GM13976 (cell line): Measurements from ENCODE around the gene TMTC4.

Source experiments
- DNase-seq: peaks from one replicate; pipeline ENCODE4 v3.0.0; 2012; ENCODE audit warnings: low spot score
- in situ Hi-C: fragments of 300-500 bp; cut with MboI; formaldehyde crosslinking; loops from one replicate; pipeline ENCODE4 v1.12.0; 2022; ENCODE audit warnings: low sequenced_read_pairs, mixed read lengths, inconsistent platforms; ENCODE audit not compliant: unreplicated experiment
- TF ChIP-seq, protein P1 (sequence below): IDR thresholded peaks from 2 replicates; pipeline ENCODE4 v1.5.1; 2012; ENCODE audit warnings: borderline replicate concordance, mild to moderate bottlenecking; ENCODE audit not compliant: insufficient read depth; ENCODE audit errors: extremely low read depth, missing control alignments, control extremely low read depth

TMTC4 gene

GRCh38 chr13:100636004-100636403, 38.6 kb downstream of the TMTC4 start:
- no peak for DNase-seq

DNA sequence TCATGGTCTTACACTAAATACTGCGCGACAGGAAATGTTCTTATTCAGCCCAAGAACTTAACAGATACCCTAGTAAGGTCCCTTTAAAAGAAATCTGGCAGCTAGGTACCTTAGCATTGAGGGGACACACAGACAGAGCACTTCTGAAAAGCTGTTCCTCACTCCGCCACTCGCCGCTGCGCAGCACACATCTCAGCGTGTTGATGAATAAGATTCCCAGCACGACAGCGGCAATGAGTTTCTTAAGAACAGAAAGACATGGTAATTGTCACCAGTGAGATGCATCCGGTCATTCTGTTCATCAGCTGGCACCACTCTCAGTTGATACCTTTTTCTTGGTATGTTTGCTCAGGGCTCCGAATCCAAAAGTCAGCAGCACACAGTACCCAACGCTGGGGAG, 39.9 kb downstream of the TMTC4 start:
- in situ Hi-C loops, result no loop called here
- TF ChIP-seq, protein P1, sequence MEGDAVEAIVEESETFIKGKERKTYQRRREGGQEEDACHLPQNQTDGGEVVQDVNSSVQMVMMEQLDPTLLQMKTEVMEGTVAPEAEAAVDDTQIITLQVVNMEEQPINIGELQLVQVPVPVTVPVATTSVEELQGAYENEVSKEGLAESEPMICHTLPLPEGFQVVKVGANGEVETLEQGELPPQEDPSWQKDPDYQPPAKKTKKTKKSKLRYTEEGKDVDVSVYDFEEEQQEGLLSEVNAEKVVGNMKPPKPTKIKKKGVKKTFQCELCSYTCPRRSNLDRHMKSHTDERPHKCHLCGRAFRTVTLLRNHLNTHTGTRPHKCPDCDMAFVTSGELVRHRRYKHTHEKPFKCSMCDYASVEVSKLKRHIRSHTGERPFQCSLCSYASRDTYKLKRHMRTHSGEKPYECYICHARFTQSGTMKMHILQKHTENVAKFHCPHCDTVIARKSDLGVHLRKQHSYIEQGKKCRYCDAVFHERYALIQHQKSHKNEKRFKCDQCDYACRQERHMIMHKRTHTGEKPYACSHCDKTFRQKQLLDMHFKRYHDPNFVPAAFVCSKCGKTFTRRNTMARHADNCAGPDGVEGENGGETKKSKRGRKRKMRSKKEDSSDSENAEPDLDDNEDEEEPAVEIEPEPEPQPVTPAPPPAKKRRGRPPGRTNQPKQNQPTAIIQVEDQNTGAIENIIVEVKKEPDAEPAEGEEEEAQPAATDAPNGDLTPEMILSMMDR, result no peak
- no peak for DNase-seq

More at GRCh38 chr13:100636004-100636403, 38.6 kb downstream of the TMTC4 start:
- in situ Hi-C loops, result no loop called here
- TF ChIP-seq, protein P1, result no peak

- DNase-seq, result no peak
- in situ Hi-C loops, result no loop called here
- TF ChIP-seq, protein P1, result no peak
Measured at GRCh38 chr13:100633461-100633860, 41.1 kb downstream of the TMTC4 start.

DNA sequence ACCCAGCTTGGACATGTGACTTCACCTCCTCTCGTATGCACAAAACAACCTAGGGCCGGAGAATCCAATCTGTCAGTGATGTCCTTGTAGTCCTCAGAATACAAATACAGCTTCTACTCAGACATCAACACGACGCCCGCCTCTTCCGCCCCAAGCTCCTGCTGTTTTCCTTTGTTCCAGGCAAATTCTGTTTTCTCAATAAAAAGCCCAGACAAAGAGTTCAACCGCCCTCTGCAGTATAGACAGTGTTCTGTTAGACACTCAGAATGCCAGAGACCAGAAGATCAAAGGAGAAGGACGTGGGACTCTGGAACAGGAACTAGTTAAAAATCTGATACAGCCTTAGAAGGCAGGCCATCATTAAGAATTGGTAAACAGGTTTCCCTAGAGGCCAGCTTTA, 44.0 kb downstream of the TMTC4 start:
- in situ Hi-C loops, result no loop called here
- no peak for DNase-seq
- TF ChIP-seq, protein P1, result no peak

DNA sequence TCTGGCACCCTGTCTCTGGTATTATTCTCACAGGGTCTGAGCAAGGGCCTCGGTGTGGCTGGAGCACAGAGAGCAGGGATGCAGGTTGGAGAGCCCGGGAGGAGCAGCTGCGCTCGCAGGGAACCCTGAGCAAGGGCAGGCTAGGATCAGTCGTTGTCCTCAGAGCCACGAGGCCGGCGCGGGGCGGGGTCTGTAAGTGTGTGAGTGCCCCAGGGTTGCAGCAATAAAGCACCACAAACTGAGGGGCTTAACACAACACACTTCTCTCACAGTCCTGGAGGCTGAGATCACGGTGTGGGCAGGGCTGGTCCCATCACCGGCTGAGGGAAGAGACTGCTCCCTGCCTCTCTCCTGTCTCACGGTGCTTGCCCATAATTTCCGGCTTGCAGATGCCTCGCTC, 47.5 kb downstream of the TMTC4 start:
- in situ Hi-C loops, result no loop called here
- no peak for DNase-seq
- TF ChIP-seq, protein P1, result no peak

GRCh38 chr13:100625447-100625846, 49.1 kb downstream of the TMTC4 start:
- TF ChIP-seq, protein P1, result no peak
- in situ Hi-C loops, result no loop called here
- no peak for DNase-seq

GRCh38 chr13:100620792-100621191, 53.8 kb downstream of the TMTC4 start:
- in situ Hi-C loops, result no loop called here
- DNase-seq, result no peak
- TF ChIP-seq, protein P1, result no peak
